Epithelial cell of proximal tubule (primary cell): Measurements from ENCODE around the gene OR9Q1. TPM values are rescaled to one million over a fixed set of nuclear protein-coding genes. Genes with fewer than 3 reads are reported as not detected.
A peak's percentile ranks its signal among the peaks of the same experiment; 100 is the strongest.

ENCODE experiments used
- DNase-seq: peaks from one replicate; pipeline ENCODE4 v3.0.0-alpha.2; 2011; ENCODE audit warnings: low read depth
- H3K4me3 ChIP-seq: 2 replicates; pipeline ENCODE4 v1.5.1; 2011; ENCODE audit warnings: low read depth, mild to moderate bottlenecking, low read length
- total RNA-seq: library from RNA; depleted of rRNA; stranded (reverse); fragments of >200 nt; gene quantifications from 2 replicates; pipeline ENCODE4 v1.2.3, GENCODE V29; 2015
- TF ChIP-seq, protein P1 (sequence below): conservative IDR thresholded peaks from 2 replicates; pipeline ENCODE4 v1.5.1; 2012; ENCODE audit warnings: low read depth, mild to moderate bottlenecking, low read length

The OR9Q1 gene
- total RNA-seq, 1 donor from 2014 or later, result not detected

DNA sequence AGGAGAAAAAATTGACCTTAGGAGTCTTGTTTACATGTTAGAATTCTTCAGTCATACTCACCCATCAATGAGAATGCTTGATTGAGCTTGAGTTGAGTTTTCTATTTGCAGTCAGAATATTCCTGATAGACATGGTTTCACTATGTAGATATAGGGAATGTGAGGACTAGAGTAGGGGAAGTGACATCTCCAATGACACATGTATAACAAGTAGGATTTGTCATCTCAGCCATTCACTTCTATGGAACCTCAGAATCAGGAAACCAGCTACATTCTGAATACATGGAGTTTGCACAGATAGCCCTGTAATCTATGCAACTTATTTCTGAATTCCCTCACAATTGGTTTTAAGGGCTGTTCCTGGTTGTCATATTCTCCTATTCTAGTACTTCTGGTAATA lies 20.1 kb upstream of the OR9Q1 start:
- TF ChIP-seq, protein P1, sequence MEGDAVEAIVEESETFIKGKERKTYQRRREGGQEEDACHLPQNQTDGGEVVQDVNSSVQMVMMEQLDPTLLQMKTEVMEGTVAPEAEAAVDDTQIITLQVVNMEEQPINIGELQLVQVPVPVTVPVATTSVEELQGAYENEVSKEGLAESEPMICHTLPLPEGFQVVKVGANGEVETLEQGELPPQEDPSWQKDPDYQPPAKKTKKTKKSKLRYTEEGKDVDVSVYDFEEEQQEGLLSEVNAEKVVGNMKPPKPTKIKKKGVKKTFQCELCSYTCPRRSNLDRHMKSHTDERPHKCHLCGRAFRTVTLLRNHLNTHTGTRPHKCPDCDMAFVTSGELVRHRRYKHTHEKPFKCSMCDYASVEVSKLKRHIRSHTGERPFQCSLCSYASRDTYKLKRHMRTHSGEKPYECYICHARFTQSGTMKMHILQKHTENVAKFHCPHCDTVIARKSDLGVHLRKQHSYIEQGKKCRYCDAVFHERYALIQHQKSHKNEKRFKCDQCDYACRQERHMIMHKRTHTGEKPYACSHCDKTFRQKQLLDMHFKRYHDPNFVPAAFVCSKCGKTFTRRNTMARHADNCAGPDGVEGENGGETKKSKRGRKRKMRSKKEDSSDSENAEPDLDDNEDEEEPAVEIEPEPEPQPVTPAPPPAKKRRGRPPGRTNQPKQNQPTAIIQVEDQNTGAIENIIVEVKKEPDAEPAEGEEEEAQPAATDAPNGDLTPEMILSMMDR, result no peak
- DNase-seq, result no peak
- no peak overlapping the region for H3K4me3 ChIP-seq

DNA sequence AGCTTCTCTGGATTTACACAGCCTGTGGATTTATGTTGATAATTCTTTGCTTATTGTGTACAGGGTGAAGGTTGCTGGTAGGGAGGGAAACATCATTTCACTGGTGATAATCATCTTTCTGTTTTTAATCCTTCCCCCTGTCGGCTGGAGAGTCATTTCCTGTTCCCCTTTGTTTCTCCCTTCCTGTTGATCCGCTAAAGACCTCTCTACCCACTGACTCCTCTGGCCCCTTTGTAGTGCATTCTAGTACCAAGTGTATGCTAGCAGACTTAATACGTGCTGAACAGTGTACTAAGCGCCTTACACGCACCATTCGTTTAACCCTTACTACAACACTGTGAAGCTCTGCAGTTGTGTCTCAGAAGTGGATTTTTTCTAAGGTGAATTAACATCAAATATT lies 19.0 kb upstream of the OR9Q1 start:
- TF ChIP-seq, protein P1, result no peak
- DNase-seq, result no peak
- no peak overlapping the region for H3K4me3 ChIP-seq

DNA sequence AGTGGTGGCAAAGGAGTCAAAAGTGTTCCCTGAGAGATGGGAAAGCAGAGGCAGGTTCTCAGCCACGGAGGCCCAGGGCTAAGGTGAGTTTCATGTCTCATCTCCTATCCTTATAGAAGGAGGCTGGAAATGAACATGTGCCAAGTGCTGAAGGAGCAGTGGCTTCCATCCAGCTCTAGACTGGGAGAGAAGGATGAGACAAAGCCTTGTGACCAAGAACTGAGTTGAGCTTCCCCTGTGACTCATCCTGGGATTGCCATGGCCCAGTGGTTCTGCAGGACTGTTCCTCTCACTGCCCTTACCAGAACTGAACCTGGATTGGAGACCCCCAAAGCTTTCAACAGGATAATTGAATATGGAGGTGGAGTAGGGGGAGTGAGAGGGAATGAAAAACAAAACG lies 16.7 kb upstream of the OR9Q1 start:
- no peak overlapping the region for H3K4me3 ChIP-seq
- TF ChIP-seq, protein P1, result no peak
- DNase-seq, result peak; percentile 90

DNA sequence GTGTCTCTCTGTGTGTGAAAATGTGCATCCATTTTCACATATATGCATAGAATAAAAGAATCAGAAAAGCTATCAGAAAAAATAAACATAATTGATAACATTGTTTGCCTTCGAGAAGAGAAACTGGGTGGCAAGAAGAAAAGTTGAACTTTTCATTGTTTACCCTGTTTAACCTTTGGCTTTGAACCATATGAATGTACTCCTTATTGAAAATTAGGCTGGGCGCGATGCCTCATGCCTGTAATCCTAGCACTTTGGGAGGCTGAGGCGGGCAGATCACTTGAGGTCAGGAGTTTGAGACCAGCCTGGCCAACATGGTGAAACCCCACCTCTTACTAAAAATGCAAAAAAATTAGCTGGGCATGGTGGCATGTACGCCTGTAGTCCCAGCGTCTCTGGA lies 11.9 kb upstream of the OR9Q1 start:
- DNase-seq, result no peak
- no peak overlapping the region for H3K4me3 ChIP-seq
- TF ChIP-seq, protein P1, result no peak

DNA sequence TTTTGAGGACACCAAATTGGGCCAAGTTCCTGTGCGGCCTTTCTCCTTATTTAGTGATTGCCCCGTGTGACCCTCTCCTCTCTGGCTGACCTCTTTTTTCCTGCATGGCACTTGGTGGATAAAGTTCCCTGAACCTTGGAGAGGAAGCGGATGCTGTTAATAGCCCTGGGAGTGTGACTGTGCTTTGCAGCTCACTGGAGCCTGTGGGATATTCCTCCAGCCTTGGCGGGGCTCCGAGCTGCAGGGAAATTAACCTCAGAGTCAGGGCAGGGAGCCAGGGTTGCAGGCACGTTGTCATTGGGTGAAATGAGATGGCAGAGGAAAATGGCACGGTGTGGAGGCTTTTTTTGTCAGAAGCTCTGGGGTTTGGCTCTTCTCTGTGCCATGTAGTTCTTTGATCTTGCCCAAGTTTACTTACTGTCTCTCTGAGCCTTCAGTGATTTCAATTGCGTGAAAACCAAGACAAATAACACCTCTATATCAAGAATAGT lies 965 bp downstream of the OR9Q1 start:
- H3K4me3 ChIP-seq, result no peak overlapping the region
- peak; percentile 96 for DNase-seq
- TF ChIP-seq, protein P1, result no peak

DNA sequence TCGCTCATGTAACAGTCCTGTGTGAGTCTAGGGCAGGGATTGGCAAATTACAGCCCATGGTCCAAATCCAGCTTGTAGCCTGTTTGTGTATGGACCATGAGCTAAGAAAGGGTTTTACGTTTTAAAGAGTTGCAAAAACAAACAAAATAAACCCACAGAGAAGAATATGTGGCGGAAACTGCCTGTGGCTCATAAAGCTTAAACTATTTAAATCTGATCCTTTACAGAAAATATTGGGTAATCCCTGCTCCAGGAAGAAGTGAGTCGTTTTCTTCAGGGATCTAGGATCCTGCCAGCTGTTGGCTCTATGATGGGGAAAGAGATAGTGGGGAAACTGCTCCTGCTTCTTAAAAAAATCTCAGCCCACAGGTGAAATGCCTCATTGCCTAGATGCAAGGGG lies 3.7 kb downstream of the OR9Q1 start:
- no peak overlapping the region for H3K4me3 ChIP-seq
- DNase-seq, result no peak
- TF ChIP-seq, protein P1, result no peak

DNA sequence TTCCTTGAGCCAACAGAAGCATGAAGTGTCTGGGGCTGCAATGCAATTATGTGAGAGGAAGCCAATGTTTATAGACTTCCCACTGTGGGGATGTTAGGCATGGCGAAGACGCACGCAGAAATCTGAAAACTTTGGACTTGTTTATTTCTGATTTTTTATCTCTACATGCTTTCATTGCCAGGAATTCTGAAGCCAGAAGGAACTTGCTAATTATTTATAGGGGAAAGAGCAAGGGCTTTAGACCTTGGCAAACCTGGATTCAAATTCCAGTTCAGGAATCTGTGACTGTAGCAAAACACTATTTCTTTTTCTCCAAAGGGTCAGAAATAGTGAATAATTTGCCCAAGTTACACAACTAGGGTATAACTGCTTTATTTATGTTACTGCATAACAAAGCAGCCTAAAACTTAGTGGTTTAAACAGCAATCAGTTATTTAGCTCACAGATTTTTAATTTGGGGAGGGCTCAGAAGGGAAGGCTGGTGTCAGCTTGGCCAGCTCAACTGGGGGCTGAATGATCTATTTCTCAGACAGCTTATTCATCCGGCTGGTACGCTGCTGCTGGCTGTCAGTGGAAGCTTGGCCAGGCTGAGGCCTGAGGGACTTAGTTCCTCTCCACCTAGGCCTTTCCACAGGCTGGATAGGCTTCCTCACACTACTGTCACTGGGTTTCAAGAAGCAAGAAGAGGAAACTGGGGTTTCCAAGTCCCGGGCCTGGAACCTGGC lies 5.2 kb downstream of the OR9Q1 start:
- H3K4me3 ChIP-seq, result no peak overlapping the region
- TF ChIP-seq, protein P1, result no peak
- DNase-seq, result peak; percentile 96
